ENCODE results near the gene RNF220. TPM values are rescaled to one million over a fixed set of nuclear protein-coding genes. Genes with fewer than 3 reads are reported as not detected.

RNF220 gene
- total RNA-seq (2022) = 79.5 and 92.4 TPM in 2 replicates
- Bru-seq, nascent RNA = percentile 42 among the genes with signal in this experiment
- BruChase-seq, experiment 1, labeled RNA remaining after a 2-hour chase = percentile 40 among the genes with signal in this experiment
- BruChase-seq, experiment 2, labeled RNA remaining after a 6-hour chase = percentile 47 among the genes with signal in this experiment
- long read RNA-seq, partial matches to known transcripts = 22 of 102 reads
- long read RNA-seq, other reads (novel, unspliced or antisense) = 78 of 102 reads

DNA sequence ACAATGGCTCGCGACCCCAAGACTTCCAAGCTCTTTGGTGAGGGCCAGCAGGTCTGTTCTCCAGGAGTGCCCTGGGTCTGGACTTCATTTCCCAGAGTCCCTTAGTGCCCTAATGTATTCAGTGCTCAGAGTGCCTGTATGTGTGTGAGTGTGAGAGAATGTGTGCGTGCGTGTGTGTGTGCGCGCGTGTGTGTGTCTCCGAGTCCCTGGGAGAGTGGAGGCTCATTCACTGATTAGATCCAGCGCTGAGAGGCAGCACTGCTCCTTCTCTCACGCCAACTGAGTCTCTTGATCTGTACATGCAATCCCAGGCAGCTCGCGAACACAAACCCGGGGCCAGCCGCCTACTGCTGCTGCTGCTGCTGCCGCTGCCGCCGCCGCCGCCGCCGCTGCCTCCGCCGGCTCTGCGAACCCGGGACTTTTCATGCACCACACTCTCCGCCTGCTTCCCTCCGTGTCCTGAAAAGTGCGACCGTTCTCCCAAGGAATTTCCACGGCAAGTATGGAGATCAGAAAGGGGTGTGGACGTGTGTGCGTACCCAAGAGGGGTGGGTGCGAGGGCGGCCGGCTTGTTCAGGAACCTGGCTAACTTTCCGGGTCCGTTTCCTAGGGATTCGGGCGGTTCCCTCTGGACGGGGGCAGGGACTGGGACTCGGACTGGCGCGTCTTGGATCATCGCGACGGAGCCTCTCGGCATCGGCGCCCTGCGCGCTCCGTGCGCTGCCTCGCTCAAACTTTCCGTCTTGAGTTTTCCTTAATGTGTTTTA lies at the start of gene RNF220:
RNF220 (plus strand) TSS at position 225 of the 767 bp plus-strand sequence.
- Histone ChIP-seq H3K4me3 (ENCODE audit: low read depth, low read length) (peak within 1 kb of the TSS; percentile 46), H3K36me3 (ENCODE audit: control insufficient read depth, insufficient read depth, low read length) (no peaks in the 10 kb centered on the region), H3K27me3 (replicated peaks; ENCODE audit: control insufficient read depth, insufficient read depth, low read length) (no peaks in the 10 kb centered on the region; the same call in 1 of the 2 replicates), H3K9me3 (no peaks in the 10 kb centered on the region), H3K4me1 (peaks cover 12% of the 10 kb centered on the region; the same call in 1 of the 2 replicates)
- Mint-ChIP-seq H3K27ac (ENCODE audit: unreplicated experiment) (no peak within 1 kb of the TSS), H3K9me3 (ENCODE audit: unreplicated experiment) (no peaks in the 10 kb centered on the region), H3K36me3 (ENCODE audit: insufficient read depth, unreplicated experiment) (no peaks in the 10 kb centered on the region), H3K4me1 (ENCODE audit: low read depth, unreplicated experiment) (no peaks in the 10 kb centered on the region), H3K27me3 (ENCODE audit: insufficient read depth, unreplicated experiment) (peaks cover 11% of the 10 kb centered on the region), H3K4me3 (ENCODE audit: unreplicated experiment) (peak within 1 kb of the TSS; percentile 84)
- TF ChIP-seq, protein P1, sequence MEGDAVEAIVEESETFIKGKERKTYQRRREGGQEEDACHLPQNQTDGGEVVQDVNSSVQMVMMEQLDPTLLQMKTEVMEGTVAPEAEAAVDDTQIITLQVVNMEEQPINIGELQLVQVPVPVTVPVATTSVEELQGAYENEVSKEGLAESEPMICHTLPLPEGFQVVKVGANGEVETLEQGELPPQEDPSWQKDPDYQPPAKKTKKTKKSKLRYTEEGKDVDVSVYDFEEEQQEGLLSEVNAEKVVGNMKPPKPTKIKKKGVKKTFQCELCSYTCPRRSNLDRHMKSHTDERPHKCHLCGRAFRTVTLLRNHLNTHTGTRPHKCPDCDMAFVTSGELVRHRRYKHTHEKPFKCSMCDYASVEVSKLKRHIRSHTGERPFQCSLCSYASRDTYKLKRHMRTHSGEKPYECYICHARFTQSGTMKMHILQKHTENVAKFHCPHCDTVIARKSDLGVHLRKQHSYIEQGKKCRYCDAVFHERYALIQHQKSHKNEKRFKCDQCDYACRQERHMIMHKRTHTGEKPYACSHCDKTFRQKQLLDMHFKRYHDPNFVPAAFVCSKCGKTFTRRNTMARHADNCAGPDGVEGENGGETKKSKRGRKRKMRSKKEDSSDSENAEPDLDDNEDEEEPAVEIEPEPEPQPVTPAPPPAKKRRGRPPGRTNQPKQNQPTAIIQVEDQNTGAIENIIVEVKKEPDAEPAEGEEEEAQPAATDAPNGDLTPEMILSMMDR (IDR thresholded peaks at IDR 0.05; ENCODE audit: insufficient read depth in 1 of 2, low read depth in 1 of 2, low read length in 1 of 2, severe bottlenecking in 1 of 2, unreplicated experiment in 1 of 2) = no peak
- DNase-seq = peak; percentile 58 to 62
- BruUV-seq (replicated peaks) = no TSS peak
- intact Hi-C loops (cut with micrococcal nuclease; ENCODE audit: unreplicated experiment) = no loop called here
- CTCF ChIA-PET = interaction anchor here (0.6 kb wide), 1 partner anchor 1735 kb away, joined by 5 read pairs; no protein-coding TSS in a partner anchor
- POLR2A ChIA-PET = no interaction called here

DNA sequence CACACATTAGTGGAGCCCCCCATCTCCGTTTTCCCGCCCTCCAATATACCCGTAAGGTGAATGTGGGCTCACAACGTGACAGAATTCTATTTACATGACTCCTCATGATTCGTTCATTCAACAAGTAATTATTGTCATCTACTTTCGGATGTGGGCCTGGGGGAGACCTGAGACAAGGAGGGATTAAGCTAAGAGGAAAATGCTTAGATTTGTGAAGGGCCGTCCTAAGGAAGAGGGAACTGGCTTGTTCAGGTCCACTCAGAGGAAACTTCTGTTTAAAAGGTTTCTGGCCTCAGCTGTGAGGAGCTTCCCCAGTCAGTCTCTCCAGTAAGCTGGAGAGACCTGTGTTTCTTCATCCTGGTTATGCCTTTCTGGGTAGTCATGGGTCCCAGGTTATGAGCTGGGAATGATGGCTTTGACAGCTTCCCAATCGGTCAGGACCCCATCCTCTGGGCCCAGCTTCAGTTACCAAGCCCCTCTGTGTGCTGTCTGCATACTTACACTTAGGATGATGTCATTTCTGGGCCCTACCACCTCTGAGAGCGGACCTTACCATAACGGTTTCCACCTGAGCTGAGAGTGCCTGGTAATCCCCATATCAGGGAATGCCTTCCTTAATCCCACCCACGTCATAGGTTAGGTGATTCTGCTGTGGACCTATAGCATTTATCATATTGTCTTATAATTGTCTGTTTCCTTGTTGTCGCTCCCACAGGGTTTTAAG lies 49.3 kb upstream of the RNF220 start:
- Histone ChIP-seq H3K27me3 (replicated peaks; ENCODE audit: control insufficient read depth, insufficient read depth, low read length) (no peaks in the 10 kb centered on the region), H3K36me3 (ENCODE audit: control insufficient read depth, insufficient read depth, low read length) (no peaks in the 10 kb centered on the region), H3K4me1 (no peaks in the 10 kb centered on the region), H3K4me3 (ENCODE audit: low read depth, low read length) (peak overlapping the region; percentile 34), H3K9me3 (no peaks in the 10 kb centered on the region)
- no peaks in the 10 kb centered on the region for H3K9me3 Mint-ChIP-seq (ENCODE audit: unreplicated experiment)
- TF ChIP-seq, protein P1 (IDR thresholded peaks at IDR 0.05; ENCODE audit: insufficient read depth in 1 of 2, low read depth in 1 of 2, low read length in 1 of 2, severe bottlenecking in 1 of 2, unreplicated experiment in 1 of 2) = no peak
- peak overlapping the region; percentile 87 for H3K27ac Mint-ChIP-seq (ENCODE audit: unreplicated experiment)
- intact Hi-C loops (cut with micrococcal nuclease; ENCODE audit: unreplicated experiment) = loop anchor here (2.0 kb wide), 1 partner anchor 17 kb away; no protein-coding TSS in a partner anchor
- ChIA-PET CTCF (no interaction called here), POLR2A (interaction anchor here (1.2 kb wide), 1 partner anchor 28 kb away, joined by 4 read pairs; no protein-coding TSS in a partner anchor)
- H3K27me3 Mint-ChIP-seq (ENCODE audit: insufficient read depth, unreplicated experiment) = no peaks in the 10 kb centered on the region
- peaks cover 6% of the 10 kb centered on the region for H3K4me1 Mint-ChIP-seq (ENCODE audit: low read depth, unreplicated experiment)
- H3K4me3 Mint-ChIP-seq (ENCODE audit: unreplicated experiment) = peak overlapping the region; percentile 84
- peaks cover 10% of the 10 kb centered on the region for H3K36me3 Mint-ChIP-seq (ENCODE audit: insufficient read depth, unreplicated experiment)
- BruUV-seq (replicated peaks) = no TSS peak
- no peak for DNase-seq

DNA sequence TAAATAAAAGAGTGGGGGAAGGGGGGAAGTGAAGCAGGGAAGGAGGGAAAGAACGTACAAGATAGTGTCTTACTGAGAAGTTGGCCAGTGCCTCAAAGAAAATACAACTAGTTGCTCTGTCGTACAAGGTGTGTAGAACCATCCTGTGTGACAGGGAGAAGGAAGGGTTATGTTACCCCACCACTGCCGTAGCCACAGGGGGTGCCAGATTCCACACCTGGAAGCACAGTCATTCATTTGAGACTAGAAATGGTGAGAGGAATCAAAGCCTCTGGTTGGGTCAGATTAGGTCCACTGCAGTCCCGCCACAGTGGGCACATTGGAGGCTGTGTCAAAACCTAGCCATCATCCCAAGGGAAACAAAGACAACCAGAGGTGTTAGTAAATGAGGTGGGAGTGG lies 47.3 kb upstream of the RNF220 start:
- no peak for DNase-seq
- TF ChIP-seq, protein P1 (IDR thresholded peaks at IDR 0.05; ENCODE audit: insufficient read depth in 1 of 2, low read depth in 1 of 2, low read length in 1 of 2, severe bottlenecking in 1 of 2, unreplicated experiment in 1 of 2) = no peak
- H3K36me3 ChIP-seq (ENCODE audit: control insufficient read depth, insufficient read depth, low read length) = no peaks in the 10 kb centered on the region
- H3K27me3 ChIP-seq (replicated peaks; ENCODE audit: control insufficient read depth, insufficient read depth, low read length) = no peaks in the 10 kb centered on the region
- BruUV-seq (replicated peaks) = no TSS peak
- H3K36me3 Mint-ChIP-seq (ENCODE audit: insufficient read depth, unreplicated experiment) = peaks cover 6% of the 10 kb centered on the region
- no peaks in the 10 kb centered on the region for H3K27me3 Mint-ChIP-seq (ENCODE audit: insufficient read depth, unreplicated experiment)
- H3K4me3 ChIP-seq (ENCODE audit: low read depth, low read length) = no peak overlapping the region
- CTCF ChIA-PET = no interaction called here
- no peaks in the 10 kb centered on the region for H3K9me3 Mint-ChIP-seq (ENCODE audit: unreplicated experiment)
- POLR2A ChIA-PET = no interaction called here
- H3K4me1 ChIP-seq = no peaks in the 10 kb centered on the region
- peaks cover 6% of the 10 kb centered on the region for H3K4me1 Mint-ChIP-seq (ENCODE audit: low read depth, unreplicated experiment)
- no peak overlapping the region for H3K27ac Mint-ChIP-seq (ENCODE audit: unreplicated experiment)
- no peaks in the 10 kb centered on the region for H3K9me3 ChIP-seq
- intact Hi-C loops (cut with micrococcal nuclease; ENCODE audit: unreplicated experiment) = no loop called here
- no peak overlapping the region for H3K4me3 Mint-ChIP-seq (ENCODE audit: unreplicated experiment)

All from Caco-2 (cell line).